ELF-1 (cell line): ENCODE results near the gene ATXN1.
A peak's percentile ranks its signal among the peaks of the same experiment; 100 is the strongest.
"Not testable (repeated sequence)": the region's sequence is repeated elsewhere in the genome, so short reads cannot be mapped to it uniquely, and the experiment has no call there.

Source experiments
- DNase-seq: peaks from one replicate; pipeline ENCODE4 v3.0.0-alpha.2; 2016; ENCODE audit warnings: low read depth, low spot score

ATXN1 gene

GRCh38 chr6:16619777-16620176 lies 141.5 kb downstream of the ATXN1 start:
- no peak for DNase-seq

GRCh38 chr6:16618962-16619361 lies 142.3 kb downstream of the ATXN1 start:
- DNase-seq = no peak

- not testable (repeated sequence) for DNase-seq
These were observed 146.0 kb downstream of the ATXN1 start for GRCh38 chr6:16615215-16615614.

DNA sequence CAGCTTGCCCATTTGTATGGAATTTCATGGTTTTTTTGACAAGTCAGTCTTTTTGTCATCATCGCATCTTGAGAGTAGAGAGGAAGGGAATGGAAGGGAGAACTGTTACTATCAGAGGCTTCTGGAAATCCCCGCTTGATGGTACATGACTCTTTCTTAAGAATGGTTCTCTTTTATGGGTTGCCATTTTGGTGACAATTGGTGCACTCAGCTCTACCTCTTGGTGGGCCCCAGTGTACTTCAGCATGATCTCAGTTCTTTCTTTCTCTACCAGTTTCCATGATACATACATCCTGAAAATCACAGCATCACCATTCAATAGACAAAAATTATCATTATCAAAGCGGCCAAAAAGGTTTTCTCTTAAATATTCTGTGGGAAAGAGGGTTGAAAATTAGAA lies 147.1 kb downstream of the ATXN1 start:
- DNase-seq = not testable (repeated sequence)

- DNase-seq = not testable (repeated sequence)
These were observed 147.8 kb downstream of the ATXN1 start for GRCh38 chr6:16613504-16613903.

DNA sequence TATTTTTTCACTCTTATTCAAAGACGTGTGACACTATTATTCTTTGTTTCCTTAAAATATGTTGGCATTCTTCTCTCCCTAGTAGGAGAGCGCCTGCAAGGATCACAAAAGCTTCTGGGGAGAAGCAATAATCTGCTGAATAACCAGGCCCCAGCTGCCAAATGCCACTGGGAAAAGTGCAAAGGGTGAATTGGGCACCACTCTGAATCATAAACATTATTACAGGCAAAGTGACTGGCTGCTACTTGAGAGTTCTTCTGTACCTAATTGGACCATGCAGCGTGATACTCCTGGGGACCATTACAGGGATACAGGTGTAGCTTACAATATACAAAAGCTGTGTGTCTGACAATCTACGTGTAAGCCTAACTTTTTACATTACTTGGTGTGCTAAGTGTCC lies 152.8 kb downstream of the ATXN1 start:
- DNase-seq = no peak

DNA sequence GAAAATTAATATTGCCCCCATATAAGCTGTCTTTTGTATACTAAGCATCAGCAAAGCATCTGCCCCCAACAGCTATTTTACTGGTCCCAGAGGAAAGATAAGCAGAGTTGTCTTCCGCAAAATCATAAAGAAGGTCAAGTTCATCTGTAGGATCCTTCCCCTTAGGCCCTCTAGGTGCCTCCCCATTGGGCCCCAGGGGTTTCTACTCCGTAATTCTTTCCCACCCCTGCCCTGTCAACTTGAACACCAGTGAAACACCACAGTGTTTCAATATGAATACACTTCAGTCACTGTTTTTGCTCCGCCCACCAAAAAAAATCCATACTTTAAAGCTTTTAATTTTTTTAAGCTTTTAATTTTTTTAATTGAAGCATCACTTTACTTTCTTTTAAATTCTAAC lies 159.2 kb downstream of the ATXN1 start:
- DNase-seq = no peak

GRCh38 chr6:16600701-16601100 lies 160.6 kb downstream of the ATXN1 start:
- no peak for DNase-seq

DNA sequence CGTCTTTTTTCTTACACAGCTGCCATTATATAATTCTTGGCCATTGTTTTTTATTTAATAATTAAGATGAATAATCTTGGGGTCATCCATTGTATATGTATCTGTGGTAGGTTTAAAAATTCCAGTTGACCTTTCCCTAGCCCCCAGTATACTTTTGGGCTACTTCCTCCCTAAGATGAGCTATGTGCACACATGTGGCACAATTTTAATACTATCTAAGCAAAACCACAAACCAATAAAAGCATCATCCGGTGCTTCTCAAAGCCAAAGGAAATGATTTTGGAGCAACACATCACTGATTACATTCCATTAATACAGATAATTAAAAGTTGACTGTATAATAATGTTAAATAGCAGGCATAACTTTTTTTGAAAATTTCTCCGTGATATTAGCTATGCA lies 161.2 kb downstream of the ATXN1 start:
- DNase-seq = no peak

DNA sequence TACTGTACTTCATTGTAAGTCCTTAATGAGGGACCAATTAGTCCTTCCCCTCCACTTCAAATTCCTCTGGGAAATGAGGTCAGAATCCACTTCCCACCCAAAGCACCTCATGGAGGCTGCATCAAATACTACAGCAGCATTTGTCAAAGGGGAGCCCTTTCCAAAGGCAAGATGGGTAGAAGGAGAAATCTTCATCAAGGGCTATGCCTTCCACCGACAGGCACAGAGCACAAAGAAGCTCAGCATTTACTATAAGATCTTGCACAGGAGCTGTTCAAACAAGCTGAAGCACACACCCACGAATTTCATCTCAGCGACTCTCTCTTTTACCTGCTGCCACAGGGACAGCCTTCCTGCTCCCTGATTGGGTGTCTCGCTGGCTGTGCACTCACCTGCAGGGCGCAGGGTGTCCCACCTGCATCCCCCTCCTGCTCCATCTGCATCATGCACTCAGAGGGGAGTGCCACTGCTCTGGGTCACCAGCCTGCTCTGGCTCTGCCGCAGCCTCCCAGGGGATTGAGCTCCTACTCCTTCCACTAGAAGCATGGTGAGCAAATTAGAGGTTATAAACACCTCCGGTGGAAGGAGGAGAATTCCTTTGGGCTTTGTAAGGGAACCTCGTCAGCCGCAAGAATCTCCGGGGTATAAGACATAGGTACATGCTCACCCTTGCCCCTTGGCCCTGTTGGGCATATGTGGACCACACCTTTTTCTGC lies 164.5 kb downstream of the ATXN1 start:
- peak; percentile 7 for DNase-seq

DNA sequence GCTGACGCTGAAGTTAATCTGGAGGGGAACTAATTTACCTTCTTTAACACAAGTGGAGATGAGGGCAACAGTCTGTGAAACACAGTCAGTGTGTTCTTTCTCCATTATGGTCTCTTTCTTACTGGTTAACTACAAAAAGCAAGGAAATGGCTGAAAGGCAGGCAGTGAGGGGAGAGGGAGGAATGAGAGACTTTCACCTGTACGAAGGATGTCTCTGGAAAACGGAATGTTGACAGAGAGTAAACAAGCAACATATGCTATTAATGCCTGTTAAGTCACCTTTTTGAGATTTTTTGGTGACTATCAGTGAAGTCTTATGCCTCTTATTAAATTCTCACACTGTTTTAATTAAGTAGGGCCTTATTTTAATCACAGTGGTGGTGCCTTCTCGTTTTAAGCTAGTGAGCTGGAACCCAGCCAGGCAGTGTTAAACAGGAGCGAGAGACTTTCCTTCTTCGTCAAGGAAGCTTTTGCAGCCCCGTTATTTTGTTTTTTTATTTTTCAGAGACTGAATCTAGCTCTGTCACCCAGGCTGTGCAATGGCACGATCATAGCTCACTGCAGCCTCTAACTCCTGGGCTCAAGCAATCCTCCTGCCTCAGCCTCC lies 165.6 kb downstream of the ATXN1 start:
- no peak for DNase-seq

DNA sequence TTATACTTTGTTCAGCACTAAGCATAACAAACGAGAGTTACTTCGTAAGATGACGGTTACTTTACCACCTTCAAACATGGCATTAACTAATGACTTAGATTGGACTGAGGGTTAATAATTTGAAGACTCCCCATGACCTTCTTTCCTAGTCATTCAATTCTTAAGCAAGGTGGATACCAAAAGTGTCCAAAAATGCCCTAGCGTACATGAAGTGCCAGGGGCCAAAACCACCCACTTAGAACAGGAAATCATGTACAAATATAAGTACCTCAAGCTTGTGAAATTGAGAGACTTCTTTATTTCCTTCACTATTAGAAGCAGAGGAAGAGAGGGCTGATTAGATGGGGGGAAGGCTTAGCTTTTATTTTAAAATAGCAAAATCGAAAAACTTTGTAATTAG lies 166.4 kb downstream of the ATXN1 start:
- DNase-seq = no peak

DNA sequence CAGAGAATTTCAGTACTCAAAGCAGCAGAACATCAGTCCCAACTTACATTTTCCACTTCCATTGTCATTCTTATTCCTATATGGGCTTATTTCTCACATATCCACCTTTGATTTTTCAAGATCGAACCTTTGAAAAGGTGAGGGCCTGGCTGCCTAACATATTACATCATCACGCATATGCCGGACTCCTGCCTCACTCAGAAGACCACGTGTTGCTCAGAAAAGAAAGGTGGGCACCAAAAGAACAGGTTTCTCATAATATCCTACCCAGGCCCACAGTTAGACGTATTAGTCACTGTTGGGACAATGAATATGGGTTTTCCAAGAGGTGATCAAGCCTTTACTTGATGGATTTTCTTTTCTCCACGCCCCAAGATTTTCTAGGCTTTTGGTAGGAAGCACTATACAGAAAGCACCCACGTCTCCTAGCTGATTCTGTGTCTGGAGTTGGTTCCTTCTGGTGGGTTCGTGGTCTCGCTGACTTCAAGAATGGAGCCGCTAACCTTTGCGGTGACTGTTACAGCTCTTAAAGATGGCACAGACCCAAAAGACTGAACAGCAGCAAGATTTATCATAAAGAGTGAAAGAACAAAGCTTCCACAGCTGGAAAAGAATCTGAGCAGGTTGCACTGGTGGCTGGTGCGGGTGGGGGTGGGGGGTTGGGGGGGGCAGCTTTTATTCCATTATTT lies 168.9 kb downstream of the ATXN1 start:
- no peak for DNase-seq

GRCh38 chr6:16591396-16592222 lies 169.7 kb downstream of the ATXN1 start:
- no peak for DNase-seq

DNA sequence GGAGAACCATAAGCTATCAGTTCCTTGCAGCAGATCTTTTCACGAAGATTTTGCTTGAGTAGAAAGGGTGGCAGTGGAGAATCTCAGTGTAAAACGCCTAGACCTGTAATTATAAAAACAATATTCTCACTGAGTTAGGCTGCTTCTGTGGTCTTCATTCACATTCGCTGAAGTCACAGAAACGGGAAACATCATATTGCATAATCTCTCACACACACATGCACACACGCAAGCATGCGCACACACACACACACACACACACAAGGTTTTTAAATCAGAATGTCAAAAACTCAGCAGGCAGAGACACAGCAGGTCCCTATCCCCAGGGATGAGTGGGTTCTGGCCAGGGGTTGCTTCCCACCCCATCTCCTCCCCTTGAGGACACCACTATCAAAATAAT lies 175.5 kb downstream of the ATXN1 start:
- DNase-seq = no peak

- DNase-seq = no peak
These were observed 178.0 kb downstream of the ATXN1 start for GRCh38 chr6:16583144-16583762.

- no peak for DNase-seq
These were observed 178.7 kb downstream of the ATXN1 start for GRCh38 chr6:16582446-16583143.

GRCh38 chr6:16578695-16579285 lies 182.5 kb downstream of the ATXN1 start:
- no peak for DNase-seq

GRCh38 chr6:16576451-16577368 lies 184.6 kb downstream of the ATXN1 start:
- DNase-seq = no peak

DNA sequence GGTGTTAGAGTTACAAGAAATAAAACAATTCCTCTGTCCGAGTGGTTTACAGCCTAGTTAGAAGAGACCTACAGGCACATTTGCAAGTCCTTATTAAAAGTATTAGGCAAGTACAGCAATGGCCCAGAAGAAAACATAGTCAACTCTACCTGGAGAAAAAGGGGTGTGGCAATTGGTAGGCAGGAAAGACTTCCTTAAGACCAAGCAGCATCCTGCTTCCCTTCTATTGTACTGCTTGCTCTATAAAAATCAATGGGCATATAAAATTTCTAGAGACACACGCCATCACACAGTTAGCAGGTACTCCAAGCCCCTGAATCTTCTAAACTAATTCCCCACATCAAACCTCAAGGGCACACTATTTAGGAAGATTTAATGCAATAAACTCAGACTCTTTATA lies 185.6 kb downstream of the ATXN1 start:
- no peak for DNase-seq
